NCI-H226 (cell line): ENCODE data around the gene MAPK6.
"Not testable (repeated sequence)": the region's sequence is repeated elsewhere in the genome, so short reads cannot be mapped to it uniquely, and the experiment has no call there.

Source experiments
- DNase-seq: peaks from one replicate; pipeline ENCODE4 v3.0.0-alpha.2; 2015

Gene MAPK6

GRCh38 chr15:52018693-52019393 lies at the start of gene MAPK6:
Gene MAPK6, plus strand, starts transcription at chr15:52019219. Its CDS starts 27,242 bp downstream, at chr15:52046461.
- peak; percentile 92 for DNase-seq

DNA sequence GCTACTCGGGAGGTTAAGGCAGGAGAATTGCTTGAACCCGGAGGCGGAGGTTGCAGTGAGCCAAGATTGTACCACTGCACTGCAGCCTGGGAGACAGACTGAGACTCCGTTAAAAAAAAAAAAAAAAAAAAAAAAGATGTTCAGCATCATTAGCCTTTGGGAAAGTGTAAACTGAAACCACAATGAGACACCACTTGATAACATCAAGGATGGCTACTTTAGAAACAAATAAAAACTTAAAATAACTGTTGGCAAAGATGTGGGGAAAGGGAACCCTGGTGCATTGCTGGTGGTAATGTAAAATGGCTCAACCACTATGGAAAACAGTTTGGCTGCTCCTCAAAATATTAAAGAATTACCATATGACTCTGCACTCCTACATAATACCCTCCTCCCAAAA lies 49.3 kb upstream of the MAPK6 start:
- no peak for DNase-seq

DNA sequence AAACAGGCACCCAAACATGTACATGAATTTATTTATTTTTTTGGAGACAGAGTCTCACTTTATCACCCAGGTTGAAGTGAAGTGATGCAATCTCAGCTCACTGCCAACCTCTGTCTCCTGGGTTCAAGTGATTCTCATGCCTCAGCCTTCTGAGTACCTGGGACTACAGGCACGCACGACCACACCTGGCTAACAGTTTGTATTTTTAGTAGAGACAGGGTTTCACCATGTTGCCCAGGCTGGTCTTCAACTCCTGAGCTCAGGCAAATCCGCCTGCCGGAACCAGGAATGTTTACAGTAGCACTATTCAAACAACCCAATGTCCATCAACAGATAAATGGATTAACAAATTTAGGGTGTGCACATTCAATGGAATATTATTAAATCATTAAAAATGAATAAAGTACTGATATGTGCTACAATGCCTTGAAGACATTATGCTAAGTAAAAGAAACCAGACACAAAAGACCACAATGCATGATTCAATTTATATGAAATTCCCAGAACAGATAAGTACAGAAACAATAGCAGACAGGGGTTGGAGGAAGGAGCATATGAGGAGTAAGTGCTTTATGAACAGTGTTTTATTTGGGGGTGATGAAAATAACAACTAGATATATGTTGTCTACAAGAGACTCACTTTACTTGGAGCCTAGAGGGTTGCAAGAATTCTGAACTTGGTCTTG lies 48.7 kb upstream of the MAPK6 start:
- no peak for DNase-seq

GRCh38 chr15:51971032-51971374 lies 48.0 kb upstream of the MAPK6 start:
- DNase-seq, result no peak

DNA sequence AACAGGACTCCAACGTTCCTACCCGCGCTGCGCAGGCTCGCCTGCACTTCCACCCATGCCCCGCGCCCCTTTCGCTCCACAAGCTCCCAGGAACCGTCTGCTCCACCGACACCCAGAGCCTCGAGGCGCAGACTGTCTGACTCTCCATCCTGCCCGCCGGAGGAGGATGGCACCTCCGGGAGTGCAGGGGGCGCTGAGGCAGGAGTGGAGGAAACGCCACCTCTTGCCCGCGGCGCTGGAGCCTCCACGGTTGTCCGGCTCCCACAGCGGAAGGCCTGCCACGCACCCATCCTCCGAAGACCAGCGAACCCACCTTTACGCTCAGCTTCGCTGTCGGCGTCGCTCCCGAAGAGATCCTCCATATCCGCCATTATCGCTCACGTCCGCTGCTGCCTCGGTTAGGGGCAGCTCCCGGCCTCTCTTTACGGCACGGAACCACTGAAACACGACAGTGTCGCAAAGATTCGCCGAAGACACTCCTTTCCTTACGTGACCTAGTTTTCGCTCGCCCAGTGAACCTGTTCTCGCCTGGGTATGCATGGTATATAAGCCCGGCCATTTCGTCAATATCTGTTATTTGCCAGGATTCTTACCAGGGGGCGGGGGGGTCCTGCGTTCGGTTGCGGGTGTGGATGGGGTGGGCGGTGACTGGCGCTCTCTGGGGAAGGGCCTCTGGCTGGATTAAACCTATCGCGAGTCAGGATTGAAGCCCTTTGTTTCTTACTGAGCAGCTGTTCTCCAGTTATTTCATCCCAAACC lies 47.5 kb upstream of the MAPK6 start, which contains the start of gene LEO1:
Gene LEO1, minus strand, starts transcription at position 404 of the 759 bp plus-strand sequence. Its CDS starts 33 bp downstream, at position 371.
- DNase-seq, result peak; percentile 99

DNA sequence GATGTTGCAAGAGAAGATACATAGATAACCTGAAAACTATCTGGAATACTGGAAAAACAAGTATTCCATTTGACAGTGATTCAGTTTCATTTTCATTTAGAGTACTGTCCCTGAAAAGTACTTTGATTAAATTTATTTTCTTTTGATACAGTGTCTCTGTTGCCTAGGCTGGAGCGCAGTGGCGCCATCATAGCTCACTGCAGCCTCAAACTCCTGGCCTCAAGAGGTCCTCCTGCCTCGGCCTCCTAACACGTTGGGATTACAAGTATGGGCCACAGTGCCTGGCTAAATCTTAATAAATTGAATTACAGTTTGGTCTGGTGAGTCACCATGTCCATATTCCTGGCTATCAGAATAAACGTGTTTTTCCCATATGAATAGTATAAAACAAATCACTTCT lies 45.8 kb upstream of the MAPK6 start:
- DNase-seq, result no peak

DNA sequence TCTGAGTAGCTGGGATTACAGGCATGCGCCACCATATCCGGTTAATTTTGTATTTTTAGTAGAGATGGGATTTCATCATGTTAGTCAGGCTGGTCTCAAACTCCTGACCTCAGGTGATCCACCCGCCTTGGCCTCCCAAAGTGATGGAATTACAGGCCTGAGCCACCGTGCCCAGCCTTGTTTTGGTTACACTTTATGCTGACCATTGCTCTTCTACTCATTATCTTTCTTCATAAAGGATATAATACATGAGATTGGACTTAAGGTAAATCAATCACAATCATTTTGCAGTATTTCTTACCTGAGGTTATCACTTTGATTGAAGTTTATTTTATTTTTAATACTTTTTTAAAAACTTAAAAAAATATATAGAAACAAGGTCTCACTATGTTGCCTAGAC lies 45.2 kb upstream of the MAPK6 start:
- no peak for DNase-seq

DNA sequence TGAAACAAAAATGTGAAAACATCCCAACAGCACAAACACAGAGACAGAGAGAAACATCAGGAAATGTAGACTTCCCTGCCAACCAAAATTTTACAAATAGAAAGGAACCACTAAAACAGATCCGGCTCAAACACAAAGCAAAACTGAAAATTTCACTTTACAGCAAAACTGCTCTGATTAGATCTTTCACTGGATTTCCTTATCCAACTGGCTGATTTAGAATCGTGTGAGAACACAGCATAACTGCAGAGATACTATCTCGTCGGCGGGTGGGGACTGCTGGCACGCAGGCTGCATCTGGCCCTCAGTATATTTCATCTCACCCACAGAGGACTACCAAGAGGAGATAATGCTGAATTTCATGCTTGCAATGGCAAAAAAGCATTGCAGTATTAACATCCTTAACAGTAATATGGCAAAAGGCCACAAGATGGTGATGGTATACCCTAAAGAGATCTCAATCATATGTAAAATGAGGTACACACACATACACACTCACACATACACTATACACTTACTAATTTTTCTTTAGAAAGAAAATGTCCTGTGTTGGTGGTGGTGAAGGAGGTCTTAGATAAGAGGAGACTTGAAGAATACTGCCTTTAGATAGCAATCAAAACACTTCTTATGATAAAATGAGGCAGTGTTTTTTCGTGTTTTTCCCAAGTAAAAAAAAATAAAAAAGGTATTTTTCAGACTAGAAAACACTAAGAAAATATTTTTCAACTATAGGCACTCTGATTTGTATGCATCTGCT lies 36.8 kb upstream of the MAPK6 start:
- peak; percentile 81 for DNase-seq

DNA sequence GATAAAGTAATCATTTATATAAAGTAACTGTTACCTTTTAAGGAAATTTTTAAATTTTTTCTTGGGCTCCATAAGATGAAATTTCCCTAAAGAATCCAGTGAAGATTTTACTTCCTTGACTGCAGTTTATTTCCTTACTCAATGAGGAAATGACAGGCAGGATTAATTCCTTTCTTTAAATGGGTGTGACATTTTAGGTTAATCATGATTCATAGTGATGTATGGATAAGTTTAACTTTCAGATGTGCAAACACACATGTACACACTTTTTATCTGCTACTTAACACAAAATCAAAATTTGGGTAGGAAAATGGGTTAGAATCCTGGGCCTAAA lies 36.3 kb upstream of the MAPK6 start:
- DNase-seq, result no peak

- no peak for DNase-seq
Observed at GRCh38 chr15:51991141-51991540, 27.9 kb upstream of the MAPK6 start.

- DNase-seq, result peak; percentile 88
Observed at GRCh38 chr15:51992953-51993352, 26.1 kb upstream of the MAPK6 start.

DNA sequence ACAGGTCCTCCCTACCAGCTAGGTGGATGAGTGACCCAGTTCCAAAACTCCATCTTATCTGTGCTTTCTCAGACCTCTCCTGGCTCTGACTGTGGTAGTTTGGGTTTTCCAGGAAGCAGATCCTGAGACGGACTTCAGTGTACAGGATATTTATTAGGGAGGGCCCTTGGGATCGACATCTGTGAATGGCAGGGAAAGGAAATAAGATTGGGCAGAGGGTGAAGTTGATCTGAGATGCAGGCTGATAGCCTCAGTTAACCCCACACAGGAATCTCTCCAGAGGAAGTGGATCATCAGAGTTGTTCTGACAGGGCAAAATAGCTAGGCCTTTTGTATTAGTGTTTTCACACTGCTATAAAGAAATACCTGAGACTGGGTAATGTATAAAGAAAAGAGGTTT lies 16.7 kb upstream of the MAPK6 start:
- DNase-seq, result no peak

DNA sequence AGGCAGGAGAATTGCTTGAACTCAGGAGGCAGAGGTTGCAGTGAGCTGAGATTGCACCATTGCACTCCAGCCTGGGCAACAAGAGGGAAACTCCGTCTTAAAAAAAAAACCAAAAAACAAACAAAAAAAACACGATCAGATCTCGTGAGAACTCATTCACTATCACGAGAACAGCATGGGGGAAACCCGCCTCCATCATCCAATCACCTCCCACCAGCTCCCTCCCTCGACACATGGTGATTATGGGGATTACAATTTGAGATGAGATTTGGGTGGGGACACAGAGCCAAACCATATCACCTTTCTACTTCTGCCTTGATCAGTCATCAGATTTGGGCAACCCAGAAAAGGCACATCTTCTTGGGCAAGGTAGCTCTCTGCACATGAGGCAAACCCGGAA lies 15.9 kb upstream of the MAPK6 start:
- not testable (repeated sequence) for DNase-seq

GRCh38 chr15:52003710-52004109 lies 15.3 kb upstream of the MAPK6 start:
- DNase-seq, result no peak

DNA sequence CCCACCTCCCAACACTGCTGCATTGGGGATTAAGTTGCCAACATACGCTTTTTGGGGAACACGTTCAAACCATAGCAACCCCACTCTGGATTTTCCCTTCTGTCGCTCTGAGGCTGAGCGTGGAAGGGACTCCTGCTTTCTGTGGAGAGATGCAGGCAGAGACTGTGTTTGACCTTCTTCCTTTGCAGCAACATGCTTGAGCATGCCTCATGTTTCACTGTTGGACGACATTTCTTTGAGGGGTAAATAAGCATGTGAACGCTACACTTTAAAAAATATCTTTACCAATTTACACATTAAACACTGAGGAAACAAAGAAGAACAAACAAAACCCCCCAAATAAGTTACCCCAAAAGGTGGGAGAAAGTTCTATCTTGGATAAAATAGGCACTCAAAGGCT lies 14.2 kb upstream of the MAPK6 start:
- no peak for DNase-seq

DNA sequence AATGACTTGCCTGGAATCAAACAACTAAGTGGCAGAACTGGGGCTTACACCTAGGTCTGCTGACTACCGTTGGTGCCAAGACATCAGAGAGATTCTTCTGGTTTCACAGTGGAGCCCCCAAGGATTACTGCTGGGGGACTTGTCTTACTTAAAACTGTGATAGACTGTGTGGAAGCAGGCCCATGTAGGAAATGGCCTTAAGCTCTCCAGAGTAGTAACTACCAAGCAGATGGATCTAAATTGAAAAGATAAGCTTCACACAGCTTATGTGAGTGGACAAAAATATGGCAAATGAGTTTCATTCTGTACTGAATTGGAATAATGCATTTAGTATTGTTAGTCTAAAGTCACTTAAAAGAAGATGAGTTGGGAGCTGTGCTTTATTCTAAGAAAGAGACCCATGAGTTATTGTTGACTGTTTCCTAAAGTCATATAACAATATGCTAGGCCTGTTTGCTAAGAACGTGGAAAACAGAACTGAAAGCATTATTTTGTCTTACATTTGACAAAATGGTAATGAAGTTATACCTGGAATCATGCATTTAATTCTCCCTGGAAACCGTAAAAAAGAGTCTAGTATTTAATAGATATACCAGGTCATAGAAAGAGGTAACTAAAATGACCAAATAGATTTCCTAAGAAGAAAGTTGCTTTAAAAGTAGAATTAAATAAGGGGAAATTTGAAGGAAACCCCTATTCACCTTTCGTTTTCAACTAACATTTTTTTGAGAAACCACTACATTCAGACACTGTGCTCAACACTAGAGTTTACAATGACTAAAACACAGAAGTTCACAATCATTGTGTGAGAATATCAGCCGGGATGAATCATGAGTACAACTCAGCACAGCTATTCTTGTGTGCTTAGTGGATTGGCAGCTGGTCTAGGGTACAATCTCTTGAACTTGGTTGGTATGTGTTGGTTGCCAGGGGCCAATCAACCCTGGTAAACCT lies 13.0 kb upstream of the MAPK6 start:
- DNase-seq, result peak; percentile 75

DNA sequence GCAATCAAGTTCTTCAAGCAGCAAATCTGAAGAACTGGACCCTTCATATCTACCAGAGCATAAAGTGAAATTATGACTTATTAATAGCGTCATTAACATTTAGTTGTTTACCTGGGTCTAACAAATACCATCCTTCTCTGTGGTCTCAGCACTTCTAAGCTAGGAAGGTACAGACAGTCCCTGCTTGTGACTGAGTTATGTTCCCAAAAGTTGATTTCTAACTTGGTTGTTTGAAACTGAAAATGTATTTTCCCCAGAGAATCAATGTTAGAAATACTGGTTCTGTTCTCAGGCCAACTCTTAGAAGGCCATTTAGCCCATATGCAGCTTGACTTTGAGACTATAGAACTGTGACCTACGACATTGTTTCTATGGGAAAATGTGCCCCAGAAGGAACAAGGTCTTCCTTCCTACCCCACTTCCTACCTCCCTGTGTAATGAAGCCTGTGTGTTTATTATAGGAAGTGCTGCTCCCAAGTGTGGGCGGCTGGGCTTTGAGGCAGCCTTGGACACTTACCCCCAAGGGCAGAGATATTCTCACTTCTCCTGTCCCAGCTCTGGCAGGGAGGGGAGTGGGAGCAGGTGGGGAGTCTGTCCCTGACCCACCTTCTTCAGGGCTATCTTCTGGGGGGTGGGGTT lies 12.2 kb upstream of the MAPK6 start:
- DNase-seq, result no peak

GRCh38 chr15:52008359-52008697 lies 10.7 kb upstream of the MAPK6 start:
- no peak for DNase-seq

DNA sequence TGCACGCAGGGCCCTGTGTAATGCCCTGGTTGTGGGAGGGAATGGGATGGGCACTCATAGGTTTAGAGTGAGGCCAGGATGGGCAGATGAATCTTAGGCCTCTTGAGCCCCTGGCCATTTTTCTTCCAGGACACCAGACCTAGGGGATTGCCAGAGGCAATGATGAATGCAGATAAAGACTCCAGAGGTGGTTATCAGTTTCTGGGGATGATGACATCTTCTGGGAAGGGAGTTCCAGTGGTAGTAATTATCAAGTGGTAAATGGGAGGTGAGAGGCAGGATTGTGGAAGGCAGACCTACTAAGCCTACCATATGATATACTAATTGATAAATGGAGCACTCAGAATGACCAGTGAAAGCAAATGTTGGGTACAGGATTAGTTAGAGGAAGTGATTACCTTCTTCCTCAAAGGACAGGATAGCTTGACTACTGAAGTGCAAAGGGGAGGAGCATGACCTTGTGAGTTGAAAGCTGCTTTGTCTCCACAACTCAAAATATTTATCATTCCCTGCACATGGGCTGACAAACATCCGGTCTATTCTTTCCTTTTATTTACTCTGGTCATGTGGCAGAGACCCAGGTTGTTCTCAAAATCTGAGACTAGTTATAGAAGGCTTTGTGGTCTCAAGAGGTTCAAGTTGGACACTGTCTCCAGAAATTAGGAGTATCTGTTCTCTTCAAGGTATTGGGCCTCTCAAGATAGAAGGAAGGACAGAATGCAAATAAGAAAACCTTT lies 10.2 kb upstream of the MAPK6 start:
- DNase-seq, result no peak

DNA sequence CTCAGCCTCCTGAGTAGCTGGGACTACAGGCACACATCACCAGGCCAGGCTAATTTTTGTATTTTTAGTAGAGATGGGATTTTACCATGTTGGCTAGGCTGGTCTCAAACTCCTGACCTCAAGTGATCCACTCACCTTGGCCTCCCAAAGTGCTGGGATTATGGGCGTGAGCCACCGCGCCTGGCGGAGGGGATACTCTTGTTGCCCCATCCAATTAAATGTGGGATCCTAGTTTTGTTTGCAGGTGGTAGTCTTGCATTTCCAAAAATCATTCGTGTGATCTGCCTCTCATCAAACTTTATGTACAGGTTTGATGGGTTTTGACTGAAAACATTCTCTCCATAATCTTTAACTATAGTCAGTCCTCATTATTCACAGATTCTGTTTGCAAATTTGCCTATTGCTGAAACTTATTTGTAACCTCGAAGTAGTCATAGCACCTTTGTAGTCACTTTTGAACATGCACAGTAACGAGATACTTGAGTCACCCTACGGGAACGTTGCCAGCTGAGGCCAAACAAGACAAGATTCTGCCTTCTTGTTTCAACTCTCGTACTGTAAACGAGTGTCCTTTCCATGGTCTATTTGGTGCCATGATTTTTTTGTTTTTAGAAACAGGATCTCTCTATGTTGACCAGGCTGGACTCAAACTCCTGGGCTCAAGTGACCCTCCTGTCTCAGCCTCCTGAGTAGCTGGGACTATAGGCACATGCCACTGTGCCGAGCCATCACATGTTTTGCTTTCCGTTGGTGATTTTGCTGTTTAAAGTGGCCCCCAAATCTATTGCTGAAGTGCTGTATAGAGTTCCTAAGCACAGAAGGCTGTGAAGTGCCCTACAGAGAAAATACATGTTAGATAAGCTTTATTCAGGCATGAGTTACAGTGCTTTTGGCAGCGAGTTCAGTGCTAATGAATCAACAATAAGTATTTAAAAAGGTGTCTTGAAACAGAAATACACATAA lies 8.1 kb upstream of the MAPK6 start:
- DNase-seq, result peak; percentile 63
